ENCODE measurements around the gene DES.

DES gene

GRCh38 chr2:219475278-219475677, 57.1 kb downstream of the DES start:
- DNase-seq (ENCODE audit: low spot score): no peak

- DNase-seq (ENCODE audit: low spot score): peak; percentile 87
These were observed 57.8 kb downstream of the DES start for GRCh38 chr2:219475697-219476651.
